IMR-90 (cell line): ENCODE data around the gene PPM1L. TPM values are rescaled to one million over a fixed set of nuclear protein-coding genes. Genes with fewer than 3 reads are reported as not detected.

Experiments used
- ATAC-seq: fragments of 200-7000 bp; cut with Tn5 transposase; 2 replicates; pipeline ENCODE4 v1.9.1; 2020; ENCODE audit warnings: low read depth, mild to moderate bottlenecking, moderate library complexity
- BruUV-seq: library from RNA; stranded (reverse); fragments of 400-500 nt; replicated peaks from 2 replicates; lab custom pipeline; 2021; lab: Mats Ljungman, UMichigan
- CTCF ChIA-PET: fragments of 300-600 bp; formaldehyde crosslinking; extraction: SDS; loops from one replicate; lab custom pipeline; 2021; ENCODE audit warnings: antibody characterized with exemption; lab: Yijun Ruan, JAX
- POLR2A ChIA-PET: fragments of 300-600 bp; sonication (Branson Sonifier 250); formaldehyde crosslinking; loops from one replicate; lab custom pipeline; 2022; ENCODE audit warnings: antibody characterized with exemption; ENCODE audit not compliant: unreplicated experiment; lab: Charles Lee
- DNase-seq: peaks from one replicate; pipeline ENCODE4 v3.0.0; 2013
- H2AFZ ChIP-seq: replicated peaks from 2 replicates; pipeline ENCODE3; 2013; ENCODE audit warnings: low read length, mild to moderate bottlenecking; ENCODE audit not compliant: poor library complexity
- H2AK5ac ChIP-seq: 2 replicates; pipeline ENCODE4 v1.6.1; 2013; ENCODE audit warnings: low read depth, low read length, inconsistent platforms
- H2AK9ac ChIP-seq: replicated peaks from 2 replicates; pipeline ENCODE3; 2013; ENCODE audit warnings: mild to moderate bottlenecking, low read depth, low read length, moderate library complexity; ENCODE audit not compliant: poor library complexity
- H2BK120ac ChIP-seq: 2 replicates; pipeline ENCODE4 v1.6.1; 2013; ENCODE audit warnings: low read depth, low read length, inconsistent platforms
- H2BK15ac ChIP-seq: 3 replicates; pipeline ENCODE4 v1.6.1; 2013; ENCODE audit warnings: low read depth, low read length, inconsistent platforms
- H2BK20ac ChIP-seq: 2 replicates; pipeline ENCODE4 v1.6.1; 2013; ENCODE audit warnings: low read depth, mild to moderate bottlenecking, inconsistent platforms, low read length, moderate library complexity
- H2BK5ac ChIP-seq: 2 replicates; pipeline ENCODE4 v1.6.1; 2013; ENCODE audit warnings: mild to moderate bottlenecking, low read depth, low read length, inconsistent platforms; ENCODE audit not compliant: poor library complexity, severe bottlenecking
- H3K14ac ChIP-seq: replicated peaks from 2 replicates; pipeline ENCODE4 v1.6.1; 2013; ENCODE audit warnings: low read depth, low read length, inconsistent platforms
- H3K18ac ChIP-seq: 2 replicates; pipeline ENCODE4 v1.6.1; 2013; ENCODE audit warnings: low read depth, low read length, control low read depth
- H3K23ac ChIP-seq: 2 replicates; pipeline ENCODE4 v1.6.1; 2013; ENCODE audit warnings: low read depth, low read length, inconsistent platforms
- H3K27ac ChIP-seq: 2 replicates; pipeline ENCODE4 v1.5.1; 2013; ENCODE audit warnings: mild to moderate bottlenecking, control low read depth, low read length; ENCODE audit not compliant: insufficient read depth
- H3K27me3 ChIP-seq: 2 replicates; pipeline ENCODE4 v1.6.1; 2013; ENCODE audit warnings: low read length; ENCODE audit not compliant: control insufficient read depth, insufficient read depth
- H3K36me3 ChIP-seq: 2 replicates; pipeline ENCODE4 v1.6.1; 2013; ENCODE audit warnings: low read length, mixed read lengths; ENCODE audit not compliant: control insufficient read depth, insufficient read depth
- H3K4ac ChIP-seq: 2 replicates; pipeline ENCODE4 v1.6.1; 2013; ENCODE audit warnings: low read depth, low read length, inconsistent platforms
- H3K4me1 ChIP-seq: 2 replicates; pipeline ENCODE4 v1.6.1; 2013; ENCODE audit warnings: low read length, mixed read lengths; ENCODE audit not compliant: control insufficient read depth, insufficient read depth
- H3K4me2 ChIP-seq: 2 replicates; pipeline ENCODE4 v1.6.1; 2013; ENCODE audit warnings: low read depth, mild to moderate bottlenecking, control low read depth, low read length, moderate library complexity
- H3K4me3 ChIP-seq: 2 replicates; pipeline ENCODE4 v1.5.1; 2013; ENCODE audit warnings: low read depth, mild to moderate bottlenecking, control low read depth, low read length, moderate library complexity; ENCODE audit not compliant: insufficient read depth
- H3K56ac ChIP-seq: 2 replicates; pipeline ENCODE4 v1.6.1; 2013; ENCODE audit warnings: low read length, inconsistent platforms; ENCODE audit not compliant: insufficient read depth; ENCODE audit errors: extremely low read depth
- H3K79me1 ChIP-seq, 2 experiments: 2 replicates each; pipeline ENCODE4 v1.6.1; 2013; ENCODE audit warnings: low read length in 2 of 2, inconsistent platforms in 1 of 2, low read depth in 1 of 2
- H3K9ac ChIP-seq: 2 replicates; pipeline ENCODE4 v1.6.1; 2013; ENCODE audit warnings: low read depth, low read length, control low read depth
- H3K9me1 ChIP-seq: 2 replicates; pipeline ENCODE4 v1.6.1; 2013; ENCODE audit warnings: low read length, inconsistent platforms; ENCODE audit not compliant: insufficient read depth
- H3K9me3 ChIP-seq: 2 replicates; pipeline ENCODE4 v1.6.1; 2013; ENCODE audit warnings: low read length; ENCODE audit not compliant: control insufficient read depth, insufficient read depth
- H4K20me1 ChIP-seq: 2 replicates; pipeline ENCODE4 v1.6.1; 2013; ENCODE audit warnings: low read length, inconsistent platforms; ENCODE audit not compliant: insufficient read depth
- H4K5ac ChIP-seq: 2 replicates; pipeline ENCODE4 v1.6.1; 2013; ENCODE audit warnings: mild to moderate bottlenecking, low read depth, low read length, control low read depth
- H4K8ac ChIP-seq, 2 experiments: 2 replicates each; pipeline ENCODE4 v1.6.1; 2013; ENCODE audit warnings: low read depth in 2 of 2, low read length in 2 of 2, control low read depth in 1 of 2, inconsistent platforms in 1 of 2
- H4K91ac ChIP-seq: 2 replicates; pipeline ENCODE4 v1.6.1; 2013; ENCODE audit warnings: low read depth, low read length, inconsistent platforms; ENCODE audit not compliant: insufficient read depth
- BHLHE40 ChIP-seq: fragments of 150-350 bp; IDR thresholded peaks from 2 replicates; pipeline ENCODE4 v1.6.1; 2016; ENCODE audit warnings: mild to moderate bottlenecking, low read depth, low read length
- CEBPB ChIP-seq: IDR thresholded peaks from 2 replicates; pipeline ENCODE4 v1.6.1; 2012; ENCODE audit warnings: low read depth, low read length, improper control_type of control experiment
- CHD1 ChIP-seq: IDR thresholded peaks from 2 replicates; pipeline ENCODE4 v1.6.1; 2012; ENCODE audit warnings: low read depth, low read length, improper control_type of control experiment
- FOS ChIP-seq: fragments of 150-350 bp; IDR thresholded peaks from 2 replicates; pipeline ENCODE4 v1.6.1; 2016; ENCODE audit warnings: low read depth, low read length
- MAFK ChIP-seq: IDR thresholded peaks from 2 replicates; pipeline ENCODE4 v1.6.1; 2012; ENCODE audit warnings: low read depth, low read length, improper control_type of control experiment
- MAZ ChIP-seq: IDR thresholded peaks from 2 replicates; pipeline ENCODE4 v1.6.1; 2012; ENCODE audit warnings: low read depth, mild to moderate bottlenecking, low read length, improper control_type of control experiment, moderate library complexity, borderline replicate concordance
- MXI1 ChIP-seq: IDR thresholded peaks from 2 replicates; pipeline ENCODE4 v1.6.1; 2012; ENCODE audit warnings: low read depth, mild to moderate bottlenecking, low read length, moderate library complexity, borderline replicate concordance
- NFE2L2 ChIP-seq: fragments of 150-350 bp; IDR thresholded peaks from 2 replicates; pipeline ENCODE4 v1.6.1; 2016; ENCODE audit warnings: low read depth, mild to moderate bottlenecking, low read length
- POLR2A ChIP-seq: IDR thresholded peaks from 2 replicates; pipeline ENCODE4 v1.6.1; 2012; ENCODE audit warnings: mild to moderate bottlenecking, low read depth, low read length
- RAD21 ChIP-seq: IDR thresholded peaks from 2 replicates; pipeline ENCODE4 v1.6.1; 2012; ENCODE audit warnings: low read length, improper control_type of control experiment
- RCOR1 ChIP-seq: IDR thresholded peaks from 2 replicates; pipeline ENCODE4 v1.6.1; 2012; ENCODE audit warnings: mild to moderate bottlenecking, low read length, improper control_type of control experiment; ENCODE audit not compliant: insufficient replicate concordance
- RFX5 ChIP-seq: IDR thresholded peaks from 2 replicates; pipeline ENCODE4 v1.8.0; 2012; ENCODE audit warnings: low read depth, mild to moderate bottlenecking, low read length, moderate library complexity
- SMC3 ChIP-seq: fragments of 150-350 bp; IDR thresholded peaks from 2 replicates; pipeline ENCODE4 v1.6.1; 2016; ENCODE audit warnings: low read depth, mild to moderate bottlenecking, antibody characterized with exemption, low read length, moderate library complexity
- WGBS, 2 experiments: methylation state at CpG; one replicate each; pipeline versions ENCODE4 v1.1.5 to v1.1.7; 2013; ENCODE audit warnings: missing lambda C conversion rate in 2 of 2; ENCODE audit not compliant: insufficient read length in 1 of 2; ENCODE audit errors: extremely low coverage in 2 of 2; 5-methylcytosine and 5-hydroxymethylcytosine counted together
- dilution Hi-C: fragments of 300-500 bp; cut with HindIII; formaldehyde crosslinking; loops from one replicate; pipeline ENCODE4 v1.14.3; 2018; ENCODE audit warnings: low sequenced_read_pairs; ENCODE audit not compliant: unreplicated experiment
- in situ Hi-C: fragments of 300-500 bp; cut with MboI; formaldehyde crosslinking; loops from 3 replicates; pipeline ENCODE4 v1.14.3; 2019; ENCODE audit warnings: low sequenced_read_pairs, inconsistent platforms, mixed read lengths
- intact Hi-C: fragments of 100-400 bp; cut with micrococcal nuclease; formaldehyde crosslinking; loops from 2 replicates; pipeline ENCODE4 v1.10.0; 2022
- polyA plus RNA-seq, 3 experiments: library from polyadenylated mRNA; depleted of rRNA; stranded (reverse); fragments of >200 nt; gene quantifications; 2 replicates each; pipeline ENCODE4 v1.2.3, GENCODE V29; 2012; ENCODE audit warnings: low replicate concordance in 1 of 3
- total RNA-seq: library from RNA; depleted of rRNA; stranded (reverse); fragments of >200 nt; gene quantifications from 2 replicates; pipeline ENCODE4 v1.2.3, GENCODE V29; 2012
- TF ChIP-seq, protein P1 (sequence below): conservative IDR thresholded peaks from 2 replicates; pipeline ENCODE4 v1.5.1; 2012; ENCODE audit warnings: mild to moderate bottlenecking, low read depth, low read length, improper control_type of control experiment
- TF ChIP-seq, protein P2 (sequence below): fragments of 150-350 bp; IDR thresholded peaks from 2 replicates; pipeline ENCODE4 v1.6.1; 2016; ENCODE audit warnings: low read depth, mild to moderate bottlenecking, low read length, moderate library complexity, borderline replicate concordance
- TF ChIP-seq, protein P3 (sequence below): fragments of 150-350 bp; IDR thresholded peaks from 2 replicates; pipeline ENCODE4 v1.6.1; 2017; ENCODE audit warnings: mild to moderate bottlenecking, antibody characterized with exemption, low read length, low read depth

The PPM1L gene
- total and polyA plus RNA-seq, 2 of the 4 experiments (the other 2 are of a cell fraction) = 0.14 to 0.18 TPM

GRCh38 chr3:160904691-160905090 lies 148.7 kb downstream of the PPM1L start:
- H3K27ac ChIP-seq = no peak overlapping the region
- ChIA-PET CTCF (no interaction called here), POLR2A (no interaction called here)
- no peak overlapping the region for H2BK120ac ChIP-seq
- intact Hi-C loops = no loop called here
- no TSS peak for BruUV-seq
- H2AFZ ChIP-seq = no peak overlapping the region
- no peaks in the 10 kb centered on the region for H3K4me1 ChIP-seq
- dilution Hi-C loops = no loop called here
- no peak overlapping the region for H3K4ac ChIP-seq
- no peak overlapping the region for H2AK9ac ChIP-seq
- DNase-seq (no peak), ATAC-seq (no peak)
- no peak overlapping the region for H2BK20ac ChIP-seq
- no peak overlapping the region for H2BK5ac ChIP-seq
- in situ Hi-C loops = no loop called here
- H3K79me1 ChIP-seq = no peaks in the 10 kb centered on the region
- H4K91ac ChIP-seq = no peak overlapping the region
- no peak overlapping the region for H3K14ac ChIP-seq
- H4K8ac ChIP-seq = no peak overlapping the region
- no peak overlapping the region for H3K4me3 ChIP-seq
- no peak overlapping the region for H3K23ac ChIP-seq
- H4K5ac ChIP-seq = no peak overlapping the region
- no peaks in the 10 kb centered on the region for H4K20me1 ChIP-seq
- H3K9me3 ChIP-seq = no peaks in the 10 kb centered on the region
- H3K56ac ChIP-seq = no peak overlapping the region
- WGBS, 2 experiments = no CpG with 5 or more reads among the region's 2 CpGs
- H3K36me3 ChIP-seq = no peaks in the 10 kb centered on the region
- no peak overlapping the region for H3K9ac ChIP-seq
- H3K18ac ChIP-seq = no peak overlapping the region
- no peaks in the 10 kb centered on the region for H3K27me3 ChIP-seq
- H2AK5ac ChIP-seq = no peak overlapping the region
- H2BK15ac ChIP-seq = no peak overlapping the region
- H3K4me2 ChIP-seq = no peak overlapping the region
- TF ChIP-seq CEBPB (no peak), RFX5 (no peak), BHLHE40 (no peak), CHD1 (no peak), NFE2L2 (no peak), RAD21 (no peak), SMC3 (no peak), MAFK (no peak), POLR2A (no peak), MAZ (no peak), RCOR1 (no peak), MXI1 (no peak), FOS (no peak)
- TF ChIP-seq, protein P1, sequence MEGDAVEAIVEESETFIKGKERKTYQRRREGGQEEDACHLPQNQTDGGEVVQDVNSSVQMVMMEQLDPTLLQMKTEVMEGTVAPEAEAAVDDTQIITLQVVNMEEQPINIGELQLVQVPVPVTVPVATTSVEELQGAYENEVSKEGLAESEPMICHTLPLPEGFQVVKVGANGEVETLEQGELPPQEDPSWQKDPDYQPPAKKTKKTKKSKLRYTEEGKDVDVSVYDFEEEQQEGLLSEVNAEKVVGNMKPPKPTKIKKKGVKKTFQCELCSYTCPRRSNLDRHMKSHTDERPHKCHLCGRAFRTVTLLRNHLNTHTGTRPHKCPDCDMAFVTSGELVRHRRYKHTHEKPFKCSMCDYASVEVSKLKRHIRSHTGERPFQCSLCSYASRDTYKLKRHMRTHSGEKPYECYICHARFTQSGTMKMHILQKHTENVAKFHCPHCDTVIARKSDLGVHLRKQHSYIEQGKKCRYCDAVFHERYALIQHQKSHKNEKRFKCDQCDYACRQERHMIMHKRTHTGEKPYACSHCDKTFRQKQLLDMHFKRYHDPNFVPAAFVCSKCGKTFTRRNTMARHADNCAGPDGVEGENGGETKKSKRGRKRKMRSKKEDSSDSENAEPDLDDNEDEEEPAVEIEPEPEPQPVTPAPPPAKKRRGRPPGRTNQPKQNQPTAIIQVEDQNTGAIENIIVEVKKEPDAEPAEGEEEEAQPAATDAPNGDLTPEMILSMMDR = no peak
- TF ChIP-seq, protein P2, sequence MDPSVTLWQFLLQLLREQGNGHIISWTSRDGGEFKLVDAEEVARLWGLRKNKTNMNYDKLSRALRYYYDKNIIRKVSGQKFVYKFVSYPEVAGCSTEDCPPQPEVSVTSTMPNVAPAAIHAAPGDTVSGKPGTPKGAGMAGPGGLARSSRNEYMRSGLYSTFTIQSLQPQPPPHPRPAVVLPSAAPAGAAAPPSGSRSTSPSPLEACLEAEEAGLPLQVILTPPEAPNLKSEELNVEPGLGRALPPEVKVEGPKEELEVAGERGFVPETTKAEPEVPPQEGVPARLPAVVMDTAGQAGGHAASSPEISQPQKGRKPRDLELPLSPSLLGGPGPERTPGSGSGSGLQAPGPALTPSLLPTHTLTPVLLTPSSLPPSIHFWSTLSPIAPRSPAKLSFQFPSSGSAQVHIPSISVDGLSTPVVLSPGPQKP = no peak
- TF ChIP-seq, protein P3, sequence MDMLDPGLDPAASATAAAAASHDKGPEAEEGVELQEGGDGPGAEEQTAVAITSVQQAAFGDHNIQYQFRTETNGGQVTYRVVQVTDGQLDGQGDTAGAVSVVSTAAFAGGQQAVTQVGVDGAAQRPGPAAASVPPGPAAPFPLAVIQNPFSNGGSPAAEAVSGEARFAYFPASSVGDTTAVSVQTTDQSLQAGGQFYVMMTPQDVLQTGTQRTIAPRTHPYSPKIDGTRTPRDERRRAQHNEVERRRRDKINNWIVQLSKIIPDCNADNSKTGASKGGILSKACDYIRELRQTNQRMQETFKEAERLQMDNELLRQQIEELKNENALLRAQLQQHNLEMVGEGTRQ = no peak
- no peaks in the 10 kb centered on the region for H3K9me1 ChIP-seq
